Measurements from ENCODE around the gene GDF3.

Gene GDF3

GRCh38 chr12:7723926-7724325 is 28.4 kb upstream of the GDF3 start:
- H3K4me2 ChIP-seq (ENCODE audit: low read length) = no peak overlapping the region
- TF ChIP-seq, protein P1, sequence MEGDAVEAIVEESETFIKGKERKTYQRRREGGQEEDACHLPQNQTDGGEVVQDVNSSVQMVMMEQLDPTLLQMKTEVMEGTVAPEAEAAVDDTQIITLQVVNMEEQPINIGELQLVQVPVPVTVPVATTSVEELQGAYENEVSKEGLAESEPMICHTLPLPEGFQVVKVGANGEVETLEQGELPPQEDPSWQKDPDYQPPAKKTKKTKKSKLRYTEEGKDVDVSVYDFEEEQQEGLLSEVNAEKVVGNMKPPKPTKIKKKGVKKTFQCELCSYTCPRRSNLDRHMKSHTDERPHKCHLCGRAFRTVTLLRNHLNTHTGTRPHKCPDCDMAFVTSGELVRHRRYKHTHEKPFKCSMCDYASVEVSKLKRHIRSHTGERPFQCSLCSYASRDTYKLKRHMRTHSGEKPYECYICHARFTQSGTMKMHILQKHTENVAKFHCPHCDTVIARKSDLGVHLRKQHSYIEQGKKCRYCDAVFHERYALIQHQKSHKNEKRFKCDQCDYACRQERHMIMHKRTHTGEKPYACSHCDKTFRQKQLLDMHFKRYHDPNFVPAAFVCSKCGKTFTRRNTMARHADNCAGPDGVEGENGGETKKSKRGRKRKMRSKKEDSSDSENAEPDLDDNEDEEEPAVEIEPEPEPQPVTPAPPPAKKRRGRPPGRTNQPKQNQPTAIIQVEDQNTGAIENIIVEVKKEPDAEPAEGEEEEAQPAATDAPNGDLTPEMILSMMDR (IDR thresholded peaks at IDR 0.05) = no peak
- no peaks in the 10 kb centered on the region for H3K9me3 ChIP-seq (ENCODE audit: control insufficient read depth, low read length)
- no peak overlapping the region for H3K9ac ChIP-seq
- no peaks in the 10 kb centered on the region for H3K27me3 ChIP-seq (ENCODE audit: control insufficient read depth, insufficient read depth, low read length)
- no peak overlapping the region for H2AFZ ChIP-seq
- H3K4me3 ChIP-seq (ENCODE audit: low read depth, low read length) = no peak overlapping the region
- no peak overlapping the region for H3K27ac ChIP-seq
- no peaks in the 10 kb centered on the region for H3K4me1 ChIP-seq
- no peaks in the 10 kb centered on the region for H3K79me2 ChIP-seq
- H3K36me3 ChIP-seq (ENCODE audit: control insufficient read depth, insufficient read depth, low read length) = no peaks in the 10 kb centered on the region

GRCh38 chr12:7719946-7720730 is 24.6 kb upstream of the GDF3 start:
- TF ChIP-seq, protein P1 (IDR thresholded peaks at IDR 0.05) = no peak
- Histone ChIP-seq H3K27me3 (ENCODE audit: control insufficient read depth, insufficient read depth, low read length) (no peaks in the 10 kb centered on the region), H3K4me1 (no peaks in the 10 kb centered on the region), H3K4me3 (ENCODE audit: low read depth, low read length) (no peak overlapping the region), H3K4me2 (ENCODE audit: low read length) (no peak overlapping the region), H3K27ac (no peak overlapping the region), H3K36me3 (ENCODE audit: control insufficient read depth, insufficient read depth, low read length) (no peaks in the 10 kb centered on the region), H2AFZ (no peak overlapping the region), H3K9ac (no peak overlapping the region), H3K79me2 (no peaks in the 10 kb centered on the region), H3K9me3 (ENCODE audit: control insufficient read depth, low read length) (no peaks in the 10 kb centered on the region)

DNA sequence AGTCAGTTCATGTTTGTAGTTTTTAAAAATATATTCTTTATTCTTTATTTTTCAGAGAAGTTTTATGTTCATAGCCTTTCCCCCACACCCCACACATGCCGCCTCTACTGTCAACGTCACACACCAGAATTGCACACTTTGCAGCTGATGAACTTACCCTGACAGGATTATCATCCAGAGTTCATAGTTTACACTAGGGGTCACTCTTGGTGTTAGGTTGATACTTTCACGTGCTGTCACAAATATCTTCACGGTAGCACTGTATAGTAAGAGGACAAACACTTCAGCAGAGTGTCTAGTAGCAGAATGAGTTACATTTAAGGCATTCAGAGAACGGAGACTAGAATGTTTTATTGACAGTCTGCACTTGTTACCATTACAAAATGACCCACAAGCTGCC is 20.8 kb upstream of the GDF3 start:
- TF ChIP-seq, protein P1 (IDR thresholded peaks at IDR 0.05) = no peak
- H3K4me3 ChIP-seq (ENCODE audit: low read depth, low read length) = no peak overlapping the region
- no peaks in the 10 kb centered on the region for H3K27me3 ChIP-seq (ENCODE audit: control insufficient read depth, insufficient read depth, low read length)
- H3K9ac ChIP-seq = no peak overlapping the region
- H3K4me2 ChIP-seq (ENCODE audit: low read length) = no peak overlapping the region
- H3K36me3 ChIP-seq (ENCODE audit: control insufficient read depth, insufficient read depth, low read length) = no peaks in the 10 kb centered on the region
- H3K4me1 ChIP-seq = no peaks in the 10 kb centered on the region
- H2AFZ ChIP-seq = no peak overlapping the region
- H3K9me3 ChIP-seq (ENCODE audit: control insufficient read depth, low read length) = no peaks in the 10 kb centered on the region
- H3K27ac ChIP-seq = no peak overlapping the region
- H3K79me2 ChIP-seq = no peaks in the 10 kb centered on the region

DNA sequence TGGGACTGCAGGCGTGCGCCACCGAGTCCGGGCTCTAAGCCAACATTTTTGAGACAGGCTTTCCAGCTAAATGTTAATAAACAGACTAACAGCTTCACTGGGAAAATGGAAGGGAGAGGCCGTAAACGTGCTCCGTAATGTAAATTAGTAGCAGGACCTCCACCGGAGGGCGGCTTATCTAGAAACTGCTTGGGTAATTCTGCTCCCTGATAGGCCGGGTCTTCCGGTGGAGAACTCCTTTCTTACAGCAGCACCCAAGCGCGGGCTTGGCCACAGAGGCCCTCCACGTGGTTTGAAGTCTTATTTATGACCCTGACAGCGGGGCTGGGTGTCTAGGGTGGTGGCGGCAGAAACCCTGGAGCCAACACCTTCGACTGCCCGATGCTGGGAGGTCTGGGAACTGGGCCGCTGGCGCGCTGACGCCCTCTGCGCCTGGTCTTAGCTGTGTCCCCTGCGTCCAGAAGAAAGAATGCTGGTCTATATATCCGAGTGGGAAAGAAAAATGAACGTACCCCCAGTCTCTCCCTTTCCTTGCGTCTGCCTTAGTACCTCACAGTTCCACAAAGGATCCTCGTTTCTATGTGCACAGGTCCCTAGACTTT is 17.4 kb upstream of the GDF3 start:
- no peak overlapping the region for H3K4me3 ChIP-seq (ENCODE audit: low read depth, low read length)

More for the DNA sequence above, 17.4 kb upstream of the GDF3 start:
- Histone ChIP-seq H2AFZ (no peak overlapping the region), H3K9ac (no peak overlapping the region), H3K9me3 (ENCODE audit: control insufficient read depth, low read length) (no peaks in the 10 kb centered on the region), H3K79me2 (no peaks in the 10 kb centered on the region), H3K36me3 (ENCODE audit: control insufficient read depth, insufficient read depth, low read length) (no peaks in the 10 kb centered on the region), H3K4me1 (no peaks in the 10 kb centered on the region), H3K4me2 (ENCODE audit: low read length) (no peak overlapping the region), H3K27ac (no peak overlapping the region), H3K27me3 (ENCODE audit: control insufficient read depth, insufficient read depth, low read length) (no peaks in the 10 kb centered on the region)
- TF ChIP-seq, protein P1 (IDR thresholded peaks at IDR 0.05) = no peak
